ENCODE measurements around the gene PALMD. TPM values are rescaled to one million over a fixed set of nuclear protein-coding genes. Genes with fewer than 3 reads are reported as not detected.

The PALMD gene
- total RNA-seq, 2 donors from 2014 or later = 17.8 to 18.2 TPM

- DNase-seq (ENCODE audit: low spot score) = no peak
- Histone ChIP-seq H3K4me1 (replicated peaks) (no peaks in the 10 kb centered on the region), H3K4me3 (no peak overlapping the region), H3K27ac (no peak overlapping the region), H3K27me3 (replicated peaks; ENCODE audit: insufficient read depth) (no peaks in the 10 kb centered on the region), H3K36me3 (no peaks in the 10 kb centered on the region), H3K9me3 (no peaks in the 10 kb centered on the region)
- 50% methylated on average over 6 of the region's 6 CpGs for WGBS
- TF ChIP-seq CTCF (IDR thresholded peaks at IDR 0.05) (no peak), POLR2A (IDR thresholded peaks at IDR 0.05) (no peak), POLR2AphosphoS5 (IDR thresholded peaks at IDR 0.05) (no peak)
- intact Hi-C loops (cut with DNase I) = no loop called here
Measured at GRCh38 chr1:99674115-99675064, 28.5 kb downstream of the PALMD start.

GRCh38 chr1:99675292-99675691, 29.4 kb downstream of the PALMD start:
- TF ChIP-seq POLR2AphosphoS5 (IDR thresholded peaks at IDR 0.05) (no peak), CTCF (IDR thresholded peaks at IDR 0.05) (no peak), POLR2A (IDR thresholded peaks at IDR 0.05) (no peak)
- H3K4me3 ChIP-seq = no peak overlapping the region
- no peaks in the 10 kb centered on the region for H3K9me3 ChIP-seq
- H3K27me3 ChIP-seq (replicated peaks; ENCODE audit: insufficient read depth) = no peaks in the 10 kb centered on the region
- no peak for DNase-seq (ENCODE audit: low spot score)
- H3K4me1 ChIP-seq (replicated peaks) = no peaks in the 10 kb centered on the region
- no peak overlapping the region for H3K27ac ChIP-seq
- intact Hi-C loops (cut with DNase I) = no loop called here
- H3K36me3 ChIP-seq = no peaks in the 10 kb centered on the region

DNA sequence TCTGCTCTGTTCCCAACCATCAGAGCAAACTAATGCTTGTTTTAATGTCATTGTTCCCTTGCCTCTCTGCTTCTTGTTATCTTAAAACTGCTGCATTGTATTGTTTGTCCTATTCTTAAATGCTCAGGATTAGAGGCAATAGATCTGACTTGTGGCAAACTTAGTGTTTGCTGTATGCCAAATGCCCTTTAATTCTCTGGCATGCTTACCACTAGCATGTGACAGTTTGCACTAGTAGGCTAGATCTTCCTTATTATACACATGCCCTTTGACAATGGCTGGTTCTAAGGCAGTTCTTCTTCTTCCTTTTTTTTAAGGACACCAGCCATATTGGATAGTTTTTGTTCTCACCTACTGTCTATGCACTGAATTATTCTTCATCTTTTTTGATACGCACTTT, 30.1 kb downstream of the PALMD start:
- Histone ChIP-seq H3K36me3 (no peaks in the 10 kb centered on the region), H3K27ac (no peak overlapping the region), H3K4me3 (no peak overlapping the region), H3K27me3 (replicated peaks; ENCODE audit: insufficient read depth) (no peaks in the 10 kb centered on the region), H3K4me1 (replicated peaks) (no peaks in the 10 kb centered on the region), H3K9me3 (no peaks in the 10 kb centered on the region)
- 96% methylated on average over 1 of the region's 1 CpG for WGBS
- no peak for DNase-seq (ENCODE audit: low spot score)
- TF ChIP-seq POLR2AphosphoS5 (IDR thresholded peaks at IDR 0.05) = no peak
- no peak for TF ChIP-seq POLR2A (IDR thresholded peaks at IDR 0.05)
- TF ChIP-seq CTCF (IDR thresholded peaks at IDR 0.05) = no peak
- intact Hi-C loops (cut with DNase I) = no loop called here

DNA sequence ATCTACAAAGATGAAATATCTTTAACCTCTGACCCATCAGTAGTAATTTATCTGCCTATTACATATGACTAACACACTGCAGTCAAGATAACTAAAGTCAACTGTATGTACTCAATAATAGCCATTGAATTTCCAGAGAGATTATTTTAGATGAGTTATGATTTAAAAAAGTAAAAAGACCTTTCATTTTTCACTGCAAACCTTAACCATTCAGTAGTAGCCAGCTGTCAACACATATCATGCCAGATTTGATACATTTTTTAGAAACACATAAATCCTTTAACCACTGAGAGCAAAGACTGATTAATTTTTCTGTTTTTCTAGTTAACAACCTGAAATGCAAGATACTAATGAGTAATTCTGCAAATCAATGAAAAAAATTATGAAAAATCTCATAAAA, 31.0 kb downstream of the PALMD start:
- H3K4me1 ChIP-seq (replicated peaks) = no peaks in the 10 kb centered on the region
- no peak for DNase-seq (ENCODE audit: low spot score)
- no peaks in the 10 kb centered on the region for H3K36me3 ChIP-seq
- no peak overlapping the region for H3K4me3 ChIP-seq
- no peaks in the 10 kb centered on the region for H3K9me3 ChIP-seq
- intact Hi-C loops (cut with DNase I) = no loop called here
- TF ChIP-seq POLR2A (IDR thresholded peaks at IDR 0.05) = no peak
- no peak for TF ChIP-seq CTCF (IDR thresholded peaks at IDR 0.05)
- no peak for TF ChIP-seq POLR2AphosphoS5 (IDR thresholded peaks at IDR 0.05)
- H3K27me3 ChIP-seq (replicated peaks; ENCODE audit: insufficient read depth) = no peaks in the 10 kb centered on the region
- H3K27ac ChIP-seq = no peak overlapping the region

GRCh38 chr1:99677416-99677815, 31.5 kb downstream of the PALMD start:
- Histone ChIP-seq H3K27me3 (replicated peaks; ENCODE audit: insufficient read depth) (no peaks in the 10 kb centered on the region), H3K9me3 (no peaks in the 10 kb centered on the region), H3K27ac (no peak overlapping the region), H3K4me3 (no peak overlapping the region), H3K4me1 (replicated peaks) (no peaks in the 10 kb centered on the region), H3K36me3 (no peaks in the 10 kb centered on the region)
- DNase-seq (ENCODE audit: low spot score) = no peak
- no peak for TF ChIP-seq CTCF (IDR thresholded peaks at IDR 0.05)
- WGBS = 88% methylated on average over 2 of the region's 2 CpGs
- intact Hi-C loops (cut with DNase I) = no loop called here

Data from prostate gland (tissue), 2 donors.